ENCODE measurements around the gene PRPH2. TPM values are rescaled to one million over a fixed set of nuclear protein-coding genes. Genes with fewer than 3 reads are reported as not detected.

Gene PRPH2
- total and polyA plus RNA-seq, 3 experiments from 2014 or later: 0.07 to 0.15 TPM; not detected in 1

- peak; percentile 70 to 90 (median 83) for DNase-seq
- peak overlapping the region; percentile 90 to 100 (median 98) for H3K27ac Mint-ChIP-seq
- Histone ChIP-seq H3K4me1 (ENCODE audit: insufficient read depth, low read length) (peaks cover 33% of the 10 kb centered on the region), H3K36me3 (ENCODE audit: insufficient read depth, low read length) (no peaks in the 10 kb centered on the region), H3K27me3 (ENCODE audit: insufficient read depth, low read length, poor library complexity, severe bottlenecking) (no peaks in the 10 kb centered on the region), H3K9me3 (ENCODE audit: low read length) (no peaks in the 10 kb centered on the region), H3K4me3 (ENCODE audit: low read length) (peak overlapping the region; percentile 93), H3K27ac (ENCODE audit: low read depth, low read length) (peak overlapping the region; percentile 97)
- ChIA-PET POLR2A (interaction anchor here (0.5 to 6.6 kb wide), 29 partner anchors 10 to 867 kb away, joined by 3 to 415 read pairs (median 5); partner anchors contain the start of genes BICRAL, CNPY3, PEX6 and PPP2R5D), CTCF (interaction anchor here (0.8 to 5.4 kb wide), 15 partner anchors 15 to 396 kb away, joined by 3 to 65 read pairs (median 5); partner anchors contain the start of genes BICRAL and RPL7L1)
- H3K36me3 Mint-ChIP-seq: peaks cover 3 to 23% (median 3%) of the 10 kb centered on the region in 3 donors
- peak overlapping the region; percentile 93 to 100 (median 100) for H3K4me3 Mint-ChIP-seq
- H3K9me3 Mint-ChIP-seq: peaks cover 3 to 18% (median 11%) of the 10 kb centered on the region in 5 donors
- H3K4me1 Mint-ChIP-seq: peaks cover 26 to 52% (median 45%) of the 10 kb centered on the region in 3 donors
- no peaks in the 10 kb centered on the region for H3K27me3 Mint-ChIP-seq
Observed at GRCh38 chr6:42746463-42747391, 24.3 kb upstream of the PRPH2 start.

- Histone ChIP-seq H3K27me3 (ENCODE audit: insufficient read depth, low read length, poor library complexity, severe bottlenecking) (no peaks in the 10 kb centered on the region), H3K4me1 (ENCODE audit: insufficient read depth, low read length) (peaks cover 33% of the 10 kb centered on the region), H3K9me3 (ENCODE audit: low read length) (no peaks in the 10 kb centered on the region), H3K36me3 (ENCODE audit: insufficient read depth, low read length) (no peaks in the 10 kb centered on the region), H3K4me3 (ENCODE audit: low read length) (peak within 1 kb of the TSS; percentile 99), H3K27ac (ENCODE audit: low read depth, low read length) (peak within 1 kb of the TSS; percentile 99)
- peaks cover 3 to 23% (median 3%) of the 10 kb centered on the region in 3 donors for H3K36me3 Mint-ChIP-seq
- DNase-seq: peak; percentile 90 to 98 (median 92)
- peak within 1 kb of the TSS; percentile 93 to 100 (median 100) for H3K4me3 Mint-ChIP-seq
- CTCF ChIA-PET: interaction anchor here (0.8 to 5.4 kb wide), 15 partner anchors 16 to 624 kb away, joined by 3 to 65 read pairs (median 3); partner anchors contain the start of genes BICRAL, RPL7L1 and ZNF318
- POLR2A ChIA-PET: interaction anchor here (0.6 to 6.6 kb wide), 27 partner anchors 11 to 868 kb away, joined by 3 to 415 read pairs (median 5); partner anchors contain the start of genes BICRAL, CNPY3, KLC4 and MRPL2
- H3K27ac Mint-ChIP-seq: peak within 1 kb of the TSS; percentile 90 to 100 (median 100)
- peaks cover 26 to 45% (median 39%) of the 10 kb centered on the region in 3 donors for H3K4me1 Mint-ChIP-seq
- H3K27me3 Mint-ChIP-seq: no peaks in the 10 kb centered on the region
- peaks cover 3 to 18% (median 12%) of the 10 kb centered on the region in 5 donors for H3K9me3 Mint-ChIP-seq
Observed at GRCh38 chr6:42745640-42746462, 23.5 kb upstream of the PRPH2 start, which contains the start of gene TBCC. Gene TBCC, minus strand, starts transcription at chr6:42746103. Its CDS starts 30 bp downstream, at chr6:42746073.

DNA sequence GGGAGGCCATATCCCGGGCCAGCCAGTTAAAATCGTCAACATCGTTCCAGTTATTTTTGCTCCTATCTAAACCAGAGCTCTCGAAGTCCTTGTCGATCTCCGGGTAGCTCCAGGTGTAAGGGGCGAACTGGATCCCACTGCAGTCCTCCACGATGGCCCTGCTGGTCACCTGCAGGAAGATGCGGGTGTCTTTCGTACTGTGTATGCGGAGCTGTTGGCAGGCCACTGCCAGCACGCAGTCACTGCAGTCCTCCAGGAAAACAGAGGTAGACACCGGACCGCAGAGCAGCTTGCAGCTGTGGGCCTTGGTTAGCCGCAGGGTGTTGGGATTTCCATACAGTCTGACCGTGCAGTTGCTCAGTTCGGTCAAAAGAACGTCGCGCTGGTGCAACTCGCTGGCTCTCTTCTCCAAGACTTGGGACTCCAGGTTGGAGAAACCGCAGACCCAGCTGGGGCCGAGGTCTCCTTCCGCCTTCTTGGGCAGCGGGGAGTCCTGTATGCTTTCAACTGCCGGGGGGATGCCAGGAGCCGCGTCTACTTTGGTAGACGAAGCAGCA is 22.8 kb upstream of the PRPH2 start:
- Mint-ChIP-seq H3K4me3 (peak overlapping the region; percentile 93 to 100 (median 100)), H3K27ac (peak overlapping the region in 7 of 8 donors; percentile 61 to 100 (median 100)), H3K4me1 (peaks cover 26 to 45% (median 39%) of the 10 kb centered on the region in 3 donors), H3K9me3 (peaks cover 3 to 18% (median 12%) of the 10 kb centered on the region in 5 donors), H3K36me3 (peaks cover 3 to 23% (median 3%) of the 10 kb centered on the region in 3 donors), H3K27me3 (no peaks in the 10 kb centered on the region)
- POLR2A ChIA-PET: interaction anchor here (0.7 to 6.6 kb wide), 17 partner anchors 11 to 314 kb away, joined by 3 to 415 read pairs (median 5); partner anchors contain the start of genes BICRAL, KLC4, MRPL2 and PEX6
- CTCF ChIA-PET: interaction anchor here (0.8 to 5.4 kb wide), 10 partner anchors 16 to 625 kb away, joined by 3 to 65 read pairs (median 7); partner anchors contain the start of genes BICRAL, RPL7L1 and ZNF318
- Histone ChIP-seq H3K4me3 (ENCODE audit: low read length) (peak overlapping the region; percentile 99), H3K27me3 (ENCODE audit: insufficient read depth, low read length, poor library complexity, severe bottlenecking) (no peaks in the 10 kb centered on the region), H3K36me3 (ENCODE audit: insufficient read depth, low read length) (no peaks in the 10 kb centered on the region), H3K4me1 (ENCODE audit: insufficient read depth, low read length) (peaks cover 33% of the 10 kb centered on the region), H3K9me3 (ENCODE audit: low read length) (no peaks in the 10 kb centered on the region), H3K27ac (ENCODE audit: low read depth, low read length) (peak overlapping the region; percentile 99)
- DNase-seq: peak in 3 of 5 donors; percentile 8 to 63 (median 31)

DNA sequence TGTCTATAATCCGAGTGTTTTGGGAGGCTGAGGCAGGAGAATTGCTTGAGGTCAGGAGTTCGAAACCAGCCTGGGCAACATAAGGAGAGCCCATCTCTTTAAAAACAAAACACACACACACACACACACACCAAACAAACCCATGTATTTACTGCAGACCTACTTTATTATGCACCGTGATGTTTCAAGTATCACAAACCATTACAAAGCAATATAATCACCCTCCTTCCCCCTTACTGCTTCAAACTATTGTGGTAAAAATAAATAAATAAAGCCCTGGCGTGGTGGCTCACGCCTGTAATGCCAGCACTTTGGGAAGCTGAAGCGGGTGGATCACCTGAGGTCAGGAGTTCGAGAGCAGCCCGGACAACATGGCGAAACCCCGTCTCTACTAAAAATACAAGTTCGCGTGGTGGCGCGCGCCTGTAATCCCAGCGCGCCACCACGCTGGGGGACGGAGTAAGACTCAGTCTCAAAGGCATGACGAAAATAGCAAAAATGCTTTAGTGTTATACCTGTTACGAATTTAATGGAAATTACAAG is 22.0 kb upstream of the PRPH2 start:
- peaks cover 26 to 45% (median 39%) of the 10 kb centered on the region in 3 donors for H3K4me1 Mint-ChIP-seq
- ChIA-PET POLR2A (interaction anchor here (2.8 to 6.6 kb wide), 4 partner anchors 17 to 135 kb away, joined by 24 to 415 read pairs (median 156); partner anchors contain the start of genes BICRAL and RPL7L1), CTCF (interaction anchor here (1.2 to 5.4 kb wide), 4 partner anchors 15 to 38 kb away, joined by 3 to 65 read pairs (median 34); partner anchors contain the start of gene BICRAL)
- H3K27ac Mint-ChIP-seq: peak overlapping the region in 5 of 8 donors; percentile 42 to 100 (median 90)
- Histone ChIP-seq H3K27ac (ENCODE audit: low read depth, low read length) (peak overlapping the region; percentile 99), H3K27me3 (ENCODE audit: insufficient read depth, low read length, poor library complexity, severe bottlenecking) (no peaks in the 10 kb centered on the region), H3K4me1 (ENCODE audit: insufficient read depth, low read length) (peaks cover 33% of the 10 kb centered on the region), H3K4me3 (ENCODE audit: low read length) (peak overlapping the region; percentile 99), H3K9me3 (ENCODE audit: low read length) (no peaks in the 10 kb centered on the region), H3K36me3 (ENCODE audit: insufficient read depth, low read length) (no peaks in the 10 kb centered on the region)
- no peak for DNase-seq
- peaks cover 3 to 23% (median 3%) of the 10 kb centered on the region in 3 donors for H3K36me3 Mint-ChIP-seq
- no peaks in the 10 kb centered on the region for H3K27me3 Mint-ChIP-seq
- peaks cover 3 to 18% (median 12%) of the 10 kb centered on the region in 5 donors for H3K9me3 Mint-ChIP-seq
- peak overlapping the region; percentile 93 to 100 (median 100) for H3K4me3 Mint-ChIP-seq

DNA sequence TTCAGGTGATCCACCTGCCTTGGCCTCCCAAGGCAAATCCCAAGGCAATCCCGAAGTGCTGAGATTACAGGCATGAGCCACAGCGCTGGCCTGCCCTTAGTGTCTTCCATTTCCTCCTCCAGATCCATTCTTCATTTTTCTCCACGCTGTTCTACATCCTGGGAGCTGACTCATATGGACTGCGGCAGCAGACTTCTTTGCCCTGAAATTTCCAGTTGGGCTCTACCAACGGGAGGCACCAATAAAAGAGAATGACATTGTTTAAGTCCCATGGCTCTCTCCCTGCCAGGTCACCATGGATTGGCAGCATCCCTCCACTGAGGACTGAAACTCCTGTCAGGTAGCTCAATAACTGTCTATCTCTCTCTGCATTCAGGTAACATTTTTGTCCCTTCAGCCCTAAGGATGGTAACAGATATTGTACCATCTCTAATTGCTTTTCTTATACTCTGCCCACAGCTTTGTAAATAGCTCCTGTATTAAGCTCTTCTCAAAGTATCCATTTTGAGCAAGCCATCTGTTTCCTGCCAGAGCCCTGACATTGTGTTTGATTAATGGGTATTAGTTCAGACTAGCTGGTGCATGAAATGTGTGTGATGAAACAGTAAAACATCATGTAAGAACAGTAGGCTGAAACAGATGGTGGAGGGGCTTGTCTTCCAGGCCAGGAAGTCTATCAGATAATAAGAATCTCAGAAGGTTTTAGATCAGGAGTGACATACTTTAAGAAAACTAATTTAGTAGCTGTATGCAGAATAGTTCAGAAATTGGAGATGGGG is 19.9 kb upstream of the PRPH2 start:
- POLR2A ChIA-PET: interaction anchor here (0.6 to 1.6 kb wide), 4 partner anchors 23 to 137 kb away, joined by 4 to 8 read pairs (median 4); partner anchors contain the start of genes BICRAL and RPL7L1
- Histone ChIP-seq H3K4me3 (ENCODE audit: low read length) (no peak overlapping the region), H3K4me1 (ENCODE audit: insufficient read depth, low read length) (peaks cover 13% of the 10 kb centered on the region), H3K9me3 (ENCODE audit: low read length) (no peaks in the 10 kb centered on the region), H3K27me3 (ENCODE audit: insufficient read depth, low read length, poor library complexity, severe bottlenecking) (no peaks in the 10 kb centered on the region), H3K27ac (ENCODE audit: low read depth, low read length) (no peak overlapping the region), H3K36me3 (ENCODE audit: insufficient read depth, low read length) (no peaks in the 10 kb centered on the region)
- CTCF ChIA-PET: interaction anchor here (1.3 to 3.3 kb wide), 4 partner anchors 11 to 40 kb away, joined by 3 to 14 read pairs (median 4); no protein-coding TSS in a partner anchor
- DNase-seq: no peak
- Mint-ChIP-seq H3K36me3 (peaks cover 3 to 15% (median 3%) of the 10 kb centered on the region in 3 donors), H3K27ac (peak overlapping the region in 7 of 8 donors; percentile 5 to 66 (median 23)), H3K4me1 (peaks cover 10 to 26% (median 22%) of the 10 kb centered on the region in 3 donors), H3K9me3 (peaks cover 3 to 18% (median 12%) of the 10 kb centered on the region in 5 donors), H3K4me3 (peak overlapping the region; percentile 5 to 85 (median 20)), H3K27me3 (no peaks in the 10 kb centered on the region)

DNA sequence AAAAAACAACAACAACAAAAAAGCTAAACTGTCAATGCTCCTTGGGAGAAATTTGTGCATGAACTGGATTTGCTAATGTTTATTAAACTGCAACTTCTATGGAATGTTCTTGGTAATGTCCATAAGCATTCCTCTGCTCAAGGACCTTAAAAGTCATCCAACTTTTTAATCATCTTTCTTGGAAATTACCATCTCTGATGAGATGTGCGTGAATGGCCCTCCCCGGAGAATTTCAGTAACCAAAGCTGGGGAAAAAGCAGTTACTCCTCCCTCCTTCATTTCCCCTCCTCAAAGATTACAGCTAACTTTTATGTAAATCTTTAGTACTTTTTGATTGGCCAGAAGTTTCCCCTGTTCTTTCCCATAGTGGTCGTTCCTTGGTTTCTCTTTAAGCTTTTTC is 18.3 kb upstream of the PRPH2 start:
- Histone ChIP-seq H3K27me3 (ENCODE audit: insufficient read depth, low read length, poor library complexity, severe bottlenecking) (no peaks in the 10 kb centered on the region), H3K9me3 (ENCODE audit: low read length) (no peaks in the 10 kb centered on the region), H3K36me3 (ENCODE audit: insufficient read depth, low read length) (no peaks in the 10 kb centered on the region), H3K27ac (ENCODE audit: low read depth, low read length) (no peak overlapping the region), H3K4me1 (ENCODE audit: insufficient read depth, low read length) (peaks cover 12% of the 10 kb centered on the region), H3K4me3 (ENCODE audit: low read length) (no peak overlapping the region)
- no peak for DNase-seq
- CTCF ChIA-PET: interaction anchor here (1.2 to 3.3 kb wide), 3 partner anchors 10 to 139 kb away, joined by 3 to 14 read pairs (median 5); partner anchors contain the start of gene RPL7L1
- POLR2A ChIA-PET: interaction anchor here (0.7 kb wide), 1 partner anchor 30 kb away, joined by 4 read pairs; no protein-coding TSS in a partner anchor
- Mint-ChIP-seq H3K36me3 (peaks cover under 1 to 6% (median 1%) of the 10 kb centered on the region in 3 donors), H3K4me1 (peaks cover 7 to 21% (median 18%) of the 10 kb centered on the region in 3 donors), H3K9me3 (peaks cover under 1 to 16% (median 9%) of the 10 kb centered on the region in 5 donors), H3K27ac (peak overlapping the region in 2 of 8 donors; percentile 19 to 21), H3K27me3 (peaks cover 0 to 1% of the 10 kb centered on the region in 2 donors), H3K4me3 (peak overlapping the region in 1 of 7 donors; percentile 48)
